ENCODE measurements around the gene DELE1. TPM values are rescaled to one million over a fixed set of nuclear protein-coding genes. Genes with fewer than 3 reads are reported as not detected.

Gene DELE1
- total RNA-seq, 4 donors from 2014 or later, result 57.3 to 87.5 (median 61.0) TPM

DNA sequence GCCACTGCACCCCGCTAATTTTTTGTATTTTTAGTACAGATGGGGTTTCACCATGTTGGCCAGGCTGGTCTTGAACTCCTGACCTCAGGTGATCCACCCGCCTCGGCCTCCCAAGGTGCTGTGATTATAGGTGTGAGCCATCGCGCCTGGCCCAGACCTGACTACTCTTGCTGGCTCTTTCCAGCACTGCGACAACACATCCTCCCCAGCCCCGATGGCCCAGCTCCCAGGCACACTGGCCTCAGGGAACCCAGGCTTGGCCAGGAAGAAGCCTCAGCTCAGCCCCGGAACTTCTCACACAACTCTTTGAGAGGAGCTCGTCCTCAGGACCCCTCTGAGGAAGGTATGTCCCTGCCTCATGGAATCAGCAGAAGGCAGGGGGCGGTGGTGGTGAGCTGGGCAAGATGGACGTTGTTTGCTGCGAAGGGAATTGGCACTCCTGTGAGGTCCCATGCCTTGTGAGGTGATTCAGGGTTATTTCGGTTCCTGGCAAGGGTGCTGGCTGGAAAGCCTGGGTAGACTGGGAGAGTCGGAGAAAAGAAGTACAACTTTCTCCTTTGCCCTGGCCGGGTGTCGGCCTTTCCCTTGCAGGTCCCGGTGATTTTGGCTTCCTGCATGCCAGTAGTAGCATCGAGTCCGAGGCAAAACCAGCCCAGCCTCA lies 5.9 kb downstream of the DELE1 start:
- ATAC-seq (ENCODE audit: low FRiP score) (no peak), DNase-seq (ENCODE audit: low spot score) (no peak)
- TF ChIP-seq CTCF (IDR thresholded peaks at IDR 0.05), result no peak

GRCh38 chr5:141931694-141932093 lies 8.0 kb downstream of the DELE1 start:
- TF ChIP-seq CTCF (IDR thresholded peaks at IDR 0.05), result no peak
- ATAC-seq (ENCODE audit: low FRiP score) (no peak), DNase-seq (ENCODE audit: low spot score) (no peak)

DNA sequence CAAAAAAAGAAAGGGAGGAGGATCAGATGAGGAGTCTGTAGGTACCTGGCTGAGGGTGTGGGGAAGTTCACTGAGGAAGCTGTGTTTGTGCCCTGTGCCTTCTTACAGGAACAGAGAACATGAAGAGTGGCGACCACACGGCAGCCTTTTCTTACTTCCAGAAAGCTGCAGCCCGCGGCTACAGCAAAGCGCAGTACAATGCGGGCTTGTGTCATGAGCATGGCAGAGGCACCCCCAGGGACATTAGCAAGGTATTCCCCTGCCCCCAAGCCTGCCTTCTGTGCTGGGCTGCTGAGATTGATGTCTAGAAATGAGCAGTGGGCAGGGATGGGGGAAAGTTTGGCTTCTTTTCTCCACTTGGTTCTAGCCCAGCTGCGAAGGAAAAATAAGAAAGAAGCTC lies 9.5 kb downstream of the DELE1 start:
- ATAC-seq (ENCODE audit: low FRiP score), result no peak

GRCh38 chr5:141934099-141934844 lies 10.6 kb downstream of the DELE1 start:
- peak; percentile 42 for ATAC-seq (ENCODE audit: low FRiP score)
- DNase-seq (ENCODE audit: low spot score), result no peak
- TF ChIP-seq CTCF (IDR thresholded peaks at IDR 0.05), result no peak

More for the DNA sequence above, 9.5 kb downstream of the DELE1 start:
- DNase-seq (ENCODE audit: low spot score), result no peak
- no peak for TF ChIP-seq CTCF (IDR thresholded peaks at IDR 0.05)

- DNase-seq (ENCODE audit: low spot score) (no peak), ATAC-seq (ENCODE audit: low FRiP score) (no peak)
- no peak for TF ChIP-seq CTCF (IDR thresholded peaks at IDR 0.05)
Measured at GRCh38 chr5:141935538-141935937, 11.9 kb downstream of the DELE1 start.

GRCh38 chr5:141940695-141941271 lies 17.1 kb downstream of the DELE1 start:
- no peak for DNase-seq (ENCODE audit: low spot score)
- no peak for TF ChIP-seq CTCF (IDR thresholded peaks at IDR 0.05)
- no peak for ATAC-seq (ENCODE audit: low FRiP score)
